Hepatocyte (in vitro differentiated cells): Measurements from ENCODE around the gene NOL9. TPM values are rescaled to one million over a fixed set of nuclear protein-coding genes. Genes with fewer than 3 reads are reported as not detected.

ENCODE experiments used
- DNase-seq: peaks from one replicate; pipeline ENCODE4 v3.0.0-alpha.2; 2016; ENCODE audit warnings: low spot score
- H2AFZ ChIP-seq: fragments of 200-600 bp; sonication (generic); 2 replicates; pipeline ENCODE4 v1.6.0; 2016; ENCODE audit warnings: antibody characterized with exemption, mild to moderate bottlenecking
- H3K27ac ChIP-seq: fragments of 200-600 bp; sonication (generic); 2 replicates; pipeline ENCODE4 v1.5.1; 2016; ENCODE audit warnings: mild to moderate bottlenecking
- H3K27me3 ChIP-seq: fragments of 200-600 bp; sonication (generic); 2 replicates; pipeline ENCODE4 v1.6.1; 2016
- H3K36me3 ChIP-seq: fragments of 200-600 bp; sonication (generic); replicated peaks from 2 replicates; pipeline ENCODE4 v1.5.1; 2016; ENCODE audit warnings: low read depth; ENCODE audit not compliant: insufficient read depth
- H3K4me1 ChIP-seq: fragments of 200-600 bp; sonication (generic); 2 replicates; pipeline ENCODE4 v1.5.1; 2016; ENCODE audit warnings: mild to moderate bottlenecking, moderate library complexity; ENCODE audit not compliant: insufficient read depth
- H3K4me2 ChIP-seq: fragments of 200-600 bp; sonication (generic); 2 replicates; pipeline ENCODE4 v1.6.0; 2016
- H3K4me3 ChIP-seq: fragments of 200-600 bp; sonication (generic); 2 replicates; pipeline ENCODE4 v1.5.1; 2016; ENCODE audit warnings: mild to moderate bottlenecking
- H3K79me2 ChIP-seq: fragments of 200-600 bp; sonication (generic); 2 replicates; pipeline ENCODE4 v1.6.0; 2017; ENCODE audit warnings: mild to moderate bottlenecking
- H3K9me2 ChIP-seq: fragments of 200-600 bp; sonication (generic); replicated peaks from 2 replicates; pipeline ENCODE4 v1.6.0; 2017; ENCODE audit warnings: mild to moderate bottlenecking; ENCODE audit not compliant: insufficient read depth
- H3K9me3 ChIP-seq: fragments of 200-600 bp; sonication (generic); 2 replicates; pipeline ENCODE4 v1.5.1; 2016; ENCODE audit warnings: low read depth, mild to moderate bottlenecking
- H4K20me1 ChIP-seq: fragments of 200-600 bp; sonication (generic); 2 replicates; pipeline ENCODE4 v1.6.0; 2016; ENCODE audit warnings: mild to moderate bottlenecking; ENCODE audit not compliant: insufficient read depth, poor library complexity, severe bottlenecking
- CTCF ChIP-seq: fragments of 200-600 bp; sonication (generic); IDR thresholded peaks from 2 replicates; pipeline ENCODE4 v1.5.1; 2016; ENCODE audit warnings: antibody characterized with exemption, mild to moderate bottlenecking; ENCODE audit not compliant: poor library complexity
- EZH2 ChIP-seq: fragments of 200-600 bp; sonication (generic); IDR thresholded peaks from 2 replicates; pipeline ENCODE4 v1.6.1; 2016; ENCODE audit warnings: antibody characterized with exemption, mild to moderate bottlenecking, borderline replicate concordance
- EZH2phosphoT487 ChIP-seq: fragments of 200-600 bp; sonication (generic); IDR thresholded peaks from one replicate; pipeline ENCODE4 v1.6.1; 2018; ENCODE audit warnings: antibody characterized with exemption, mild to moderate bottlenecking, low read depth, moderate library complexity; ENCODE audit not compliant: unreplicated experiment, severe bottlenecking
- WGBS: methylation state at CpG from one replicate; pipeline ENCODE4 v1.1.6; 2016; ENCODE audit warnings: low lambda C conversion rate; ENCODE audit errors: missing lambda C conversion rate; 5-methylcytosine and 5-hydroxymethylcytosine counted together
- polyA plus RNA-seq: library from polyadenylated mRNA; unstranded; fragments of >200 nt; fragmentation: Nextera tagmentation; extraction: Ambion mirVana; gene quantifications from 2 replicates; pipeline ENCODE4 v1.2.1, GENCODE V29; 2016
- total RNA-seq: library from RNA; depleted of rRNA; stranded (reverse); fragments of >200 nt; gene quantifications from 2 replicates; pipeline ENCODE4 v1.2.3, GENCODE V29; 2014

Gene NOL9
- total and polyA plus RNA-seq, 2 experiments from 2014 or later, result 13.7 to 21.6 TPM

- Histone ChIP-seq H3K4me2 (no peak overlapping the region), H3K79me2 (no peaks in the 10 kb centered on the region), H4K20me1 (no peaks in the 10 kb centered on the region), H3K27ac (no peak overlapping the region), H2AFZ (no peak overlapping the region), H3K27me3 (no peaks in the 10 kb centered on the region), H3K36me3 (no peaks in the 10 kb centered on the region), H3K9me2 (no peaks in the 10 kb centered on the region), H3K9me3 (no peaks in the 10 kb centered on the region), H3K4me1 (no peaks in the 10 kb centered on the region), H3K4me3 (no peak overlapping the region)
- TF ChIP-seq EZH2phosphoT487, result no peak
- no peak for DNase-seq
- 95% methylated on average over 29 of the region's 31 CpGs for WGBS
These were observed 48.7 kb downstream of the NOL9 start for GRCh38 chr1:6505367-6506209.

GRCh38 chr1:6504887-6505286, 49.4 kb downstream of the NOL9 start:
- TF ChIP-seq CTCF, result no peak
- no peak for TF ChIP-seq EZH2
- no peak for TF ChIP-seq EZH2phosphoT487
- Histone ChIP-seq H3K79me2 (no peaks in the 10 kb centered on the region), H3K9me3 (no peaks in the 10 kb centered on the region), H3K4me1 (no peaks in the 10 kb centered on the region), H3K9me2 (no peaks in the 10 kb centered on the region), H3K27ac (no peak overlapping the region), H3K4me2 (no peak overlapping the region), H3K36me3 (no peaks in the 10 kb centered on the region), H4K20me1 (no peaks in the 10 kb centered on the region), H2AFZ (no peak overlapping the region), H3K27me3 (no peaks in the 10 kb centered on the region), H3K4me3 (no peak overlapping the region)
- 91% methylated on average over 15 of the region's 15 CpGs for WGBS
- no peak for DNase-seq

DNA sequence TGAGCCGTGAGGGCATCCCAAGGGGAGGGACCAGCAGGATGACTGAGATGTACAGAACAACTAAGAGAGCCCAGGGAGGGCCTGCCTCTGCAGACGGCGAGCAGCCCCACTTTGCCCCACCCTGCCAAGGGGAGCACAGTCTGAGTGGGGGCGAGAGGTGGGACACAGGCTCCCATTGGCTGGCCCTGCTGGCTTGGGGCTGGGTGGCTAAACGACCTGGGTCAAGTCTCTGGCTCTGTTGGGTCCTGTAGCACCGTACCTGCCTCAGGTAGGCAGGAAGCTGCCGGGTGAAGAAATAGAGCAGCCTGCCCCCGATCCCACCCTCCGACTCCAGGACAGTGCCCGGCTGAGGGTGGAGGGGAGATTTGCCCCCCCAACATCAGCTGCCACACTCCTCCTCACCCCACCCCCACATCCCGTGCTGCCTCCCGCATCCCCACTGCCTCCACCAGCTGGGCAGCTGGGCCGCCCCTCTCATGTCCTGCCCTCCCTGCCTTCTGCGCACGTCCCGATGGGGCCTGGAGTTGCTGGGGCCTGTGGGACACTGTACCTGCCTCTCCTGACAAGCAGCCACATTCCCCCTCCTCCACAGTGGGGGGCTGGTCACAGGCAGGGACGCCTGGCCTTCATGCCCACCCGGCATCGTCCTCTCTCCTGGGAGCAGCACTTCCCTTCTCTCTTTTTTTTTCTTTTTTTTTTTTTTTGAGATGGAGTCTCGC, 50.3 kb downstream of the NOL9 start:
- no peaks in the 10 kb centered on the region for H4K20me1 ChIP-seq
- no peaks in the 10 kb centered on the region for H3K9me2 ChIP-seq
- H3K27ac ChIP-seq, result no peak overlapping the region
- H3K79me2 ChIP-seq, result no peaks in the 10 kb centered on the region
- no peak overlapping the region for H3K4me2 ChIP-seq
- no peak for DNase-seq
- no peak for TF ChIP-seq EZH2phosphoT487
- TF ChIP-seq CTCF, result no peak
- TF ChIP-seq EZH2, result no peak
- no peaks in the 10 kb centered on the region for H3K27me3 ChIP-seq
- no peaks in the 10 kb centered on the region for H3K9me3 ChIP-seq
- H2AFZ ChIP-seq, result no peak overlapping the region
- H3K36me3 ChIP-seq, result no peaks in the 10 kb centered on the region
- H3K4me1 ChIP-seq, result no peaks in the 10 kb centered on the region
- WGBS, result 74% methylated on average over 16 of the region's 20 CpGs
- H3K4me3 ChIP-seq, result no peak overlapping the region
